ENCODE data around the gene ZNF684. TPM values are rescaled to one million over a fixed set of nuclear protein-coding genes. Genes with fewer than 3 reads are reported as not detected.

Gene ZNF684
- total and polyA plus RNA-seq, 7 experiments from 2014 or later, result 1.3 to 6.6 (median 3.6) TPM

GRCh38 chr1:40583980-40584379 lies 52.5 kb downstream of the ZNF684 start:
- no peaks in the 10 kb centered on the region for H3K9me3 Mint-ChIP-seq
- no peak overlapping the region for H3K4me3 ChIP-seq (ENCODE audit: low read length)
- peaks cover 0 to 19% (median 4%) of the 10 kb centered on the region in 5 donors for H3K27me3 Mint-ChIP-seq
- H3K4me1 ChIP-seq (ENCODE audit: control insufficient read depth in 2 of 2, insufficient read depth in 2 of 2, low read length in 2 of 2), result no peaks in the 10 kb centered on the region
- H3K9me3 ChIP-seq (ENCODE audit: control insufficient read depth in 2 of 3, low read length in 3 of 3), result no peaks in the 10 kb centered on the region
- intact Hi-C loops (cut with micrococcal nuclease), result no loop called here
- DNase-seq (no peak), ATAC-seq (no peak)
- no peak overlapping the region for H3K4me3 Mint-ChIP-seq
- CTCF ChIA-PET, result no interaction called here
- no peak overlapping the region for H3K27ac Mint-ChIP-seq
- H3K27ac ChIP-seq (ENCODE audit: low read depth, low read length), result no peak overlapping the region
- H3K27me3 ChIP-seq (ENCODE audit: control insufficient read depth in 2 of 2, insufficient read depth in 2 of 2, low read length in 2 of 2), result no peaks in the 10 kb centered on the region
- H3K4me1 Mint-ChIP-seq, result no peaks in the 10 kb centered on the region
- POLR2A ChIA-PET, result no interaction called here
- H3K36me3 ChIP-seq (ENCODE audit: control insufficient read depth in 2 of 3, insufficient read depth in 3 of 3, low read length in 3 of 3), result no peaks in the 10 kb centered on the region
- H3K36me3 Mint-ChIP-seq, result no peaks in the 10 kb centered on the region

- Mint-ChIP-seq H3K4me1 (peaks cover 0 to 13% (median 3%) of the 10 kb centered on the region in 7 donors), H3K36me3 (no peaks in the 10 kb centered on the region), H3K27me3 (peaks cover 0 to 22% (median 4%) of the 10 kb centered on the region in 5 donors), H3K9me3 (no peaks in the 10 kb centered on the region), H3K4me3 (no peak overlapping the region), H3K27ac (no peak overlapping the region)
- Histone ChIP-seq H3K9me3 (ENCODE audit: control insufficient read depth in 2 of 3, low read length in 3 of 3) (no peaks in the 10 kb centered on the region), H3K4me3 (ENCODE audit: low read length) (no peak overlapping the region), H3K27ac (ENCODE audit: low read depth, low read length) (no peak overlapping the region), H3K4me1 (ENCODE audit: control insufficient read depth in 2 of 2, insufficient read depth in 2 of 2, low read length in 2 of 2) (no peaks in the 10 kb centered on the region), H3K36me3 (ENCODE audit: control insufficient read depth in 2 of 3, insufficient read depth in 3 of 3, low read length in 3 of 3) (no peaks in the 10 kb centered on the region), H3K27me3 (ENCODE audit: control insufficient read depth in 2 of 2, insufficient read depth in 2 of 2, low read length in 2 of 2) (no peaks in the 10 kb centered on the region)
- ChIA-PET CTCF (no interaction called here), POLR2A (no interaction called here)
- DNase-seq (no peak), ATAC-seq (no peak)
- intact Hi-C loops (cut with micrococcal nuclease), result no loop called here
These were observed 57.1 kb downstream of the ZNF684 start for GRCh38 chr1:40588586-40588985.

GRCh38 chr1:40592107-40592803 lies 60.8 kb downstream of the ZNF684 start:
- no peak overlapping the region for H3K4me3 Mint-ChIP-seq
- no peaks in the 10 kb centered on the region for H3K9me3 Mint-ChIP-seq
- peak in 4 of 9 donors; percentile 1 to 12 (median 6) for DNase-seq
- H3K36me3 Mint-ChIP-seq, result no peaks in the 10 kb centered on the region
- Histone ChIP-seq H3K9me3 (ENCODE audit: control insufficient read depth in 2 of 3, low read length in 3 of 3) (no peaks in the 10 kb centered on the region), H3K27me3 (ENCODE audit: control insufficient read depth in 2 of 2, insufficient read depth in 2 of 2, low read length in 2 of 2) (no peaks in the 10 kb centered on the region), H3K4me3 (ENCODE audit: low read length) (no peak overlapping the region), H3K36me3 (ENCODE audit: control insufficient read depth in 2 of 3, insufficient read depth in 3 of 3, low read length in 3 of 3) (no peaks in the 10 kb centered on the region), H3K4me1 (ENCODE audit: control insufficient read depth in 2 of 2, insufficient read depth in 2 of 2, low read length in 2 of 2) (no peaks in the 10 kb centered on the region), H3K27ac (ENCODE audit: low read depth, low read length) (no peak overlapping the region)
- CTCF ChIA-PET, result no interaction called here
- no peak overlapping the region for H3K27ac Mint-ChIP-seq
- intact Hi-C loops (cut with micrococcal nuclease), result no loop called here
- POLR2A ChIA-PET, result no interaction called here
- H3K27me3 Mint-ChIP-seq, result peaks cover 0 to 12% (median 4%) of the 10 kb centered on the region in 5 donors
- ATAC-seq, result peak; percentile 51
- H3K4me1 Mint-ChIP-seq, result peaks cover 0 to 16% (median 7%) of the 10 kb centered on the region in 7 donors

- Mint-ChIP-seq H3K36me3 (no peaks in the 10 kb centered on the region), H3K27ac (no peak overlapping the region), H3K4me3 (no peak overlapping the region), H3K27me3 (peaks cover 0 to 11% (median 4%) of the 10 kb centered on the region in 5 donors), H3K9me3 (no peaks in the 10 kb centered on the region), H3K4me1 (peaks cover 0 to 16% (median 7%) of the 10 kb centered on the region in 7 donors)
- H3K36me3 ChIP-seq (ENCODE audit: control insufficient read depth in 2 of 3, insufficient read depth in 3 of 3, low read length in 3 of 3), result no peaks in the 10 kb centered on the region
- no peak overlapping the region for H3K27ac ChIP-seq (ENCODE audit: low read depth, low read length)
- DNase-seq (no peak), ATAC-seq (no peak)
- no peaks in the 10 kb centered on the region for H3K27me3 ChIP-seq (ENCODE audit: control insufficient read depth in 2 of 2, insufficient read depth in 2 of 2, low read length in 2 of 2)
- ChIA-PET POLR2A (no interaction called here), CTCF (no interaction called here)
- no peaks in the 10 kb centered on the region for H3K9me3 ChIP-seq (ENCODE audit: control insufficient read depth in 2 of 3, low read length in 3 of 3)
- H3K4me3 ChIP-seq (ENCODE audit: low read length), result no peak overlapping the region
- intact Hi-C loops (cut with micrococcal nuclease), result no loop called here
- no peaks in the 10 kb centered on the region for H3K4me1 ChIP-seq (ENCODE audit: control insufficient read depth in 2 of 2, insufficient read depth in 2 of 2, low read length in 2 of 2)
These were observed 62.2 kb downstream of the ZNF684 start for GRCh38 chr1:40593449-40594186.

- H3K27ac ChIP-seq (ENCODE audit: low read depth, low read length), result no peak overlapping the region
- Mint-ChIP-seq H3K27ac (no peak overlapping the region), H3K9me3 (no peaks in the 10 kb centered on the region), H3K27me3 (peaks cover 0 to 14% (median 4%) of the 10 kb centered on the region in 5 donors), H3K4me3 (no peak overlapping the region), H3K4me1 (peaks cover 0 to 16% (median 7%) of the 10 kb centered on the region in 7 donors), H3K36me3 (no peaks in the 10 kb centered on the region)
- no peaks in the 10 kb centered on the region for H3K27me3 ChIP-seq (ENCODE audit: control insufficient read depth in 2 of 2, insufficient read depth in 2 of 2, low read length in 2 of 2)
- intact Hi-C loops (cut with micrococcal nuclease), result no loop called here
- H3K9me3 ChIP-seq (ENCODE audit: control insufficient read depth in 2 of 3, low read length in 3 of 3), result no peaks in the 10 kb centered on the region
- no peaks in the 10 kb centered on the region for H3K36me3 ChIP-seq (ENCODE audit: control insufficient read depth in 2 of 3, insufficient read depth in 3 of 3, low read length in 3 of 3)
- DNase-seq (no peak), ATAC-seq (no peak)
- ChIA-PET CTCF (no interaction called here), POLR2A (no interaction called here)
- no peaks in the 10 kb centered on the region for H3K4me1 ChIP-seq (ENCODE audit: control insufficient read depth in 2 of 2, insufficient read depth in 2 of 2, low read length in 2 of 2)
- H3K4me3 ChIP-seq (ENCODE audit: low read length), result no peak overlapping the region
These were observed 62.7 kb downstream of the ZNF684 start for GRCh38 chr1:40594187-40594531.

- H3K27me3 Mint-ChIP-seq, result peaks cover 0 to 19% (median 3%) of the 10 kb centered on the region in 5 donors
- H3K36me3 Mint-ChIP-seq, result no peaks in the 10 kb centered on the region
- intact Hi-C loops (cut with micrococcal nuclease), result no loop called here
- no peak overlapping the region for H3K27ac Mint-ChIP-seq
- Histone ChIP-seq H3K36me3 (ENCODE audit: control insufficient read depth in 2 of 3, insufficient read depth in 3 of 3, low read length in 3 of 3) (no peaks in the 10 kb centered on the region), H3K9me3 (ENCODE audit: control insufficient read depth in 2 of 3, low read length in 3 of 3) (no peaks in the 10 kb centered on the region), H3K27ac (ENCODE audit: low read depth, low read length) (no peak overlapping the region), H3K4me1 (ENCODE audit: control insufficient read depth in 2 of 2, insufficient read depth in 2 of 2, low read length in 2 of 2) (no peaks in the 10 kb centered on the region), H3K27me3 (ENCODE audit: control insufficient read depth in 2 of 2, insufficient read depth in 2 of 2, low read length in 2 of 2) (no peaks in the 10 kb centered on the region), H3K4me3 (ENCODE audit: low read length) (no peak overlapping the region)
- ATAC-seq, result no peak
- DNase-seq, result no peak
- H3K4me3 Mint-ChIP-seq, result no peak overlapping the region
- H3K4me1 Mint-ChIP-seq, result peaks cover 0 to 16% (median 7%) of the 10 kb centered on the region in 7 donors
- peaks cover 0 to 2% (median 0%) of the 10 kb centered on the region in 11 donors for H3K9me3 Mint-ChIP-seq
- CTCF ChIA-PET, result interaction anchor here (0.7 kb wide), 1 partner anchor 518 kb away, joined by 6 read pairs; no protein-coding TSS in a partner anchor
- POLR2A ChIA-PET, result no interaction called here
These were observed 64.2 kb downstream of the ZNF684 start for GRCh38 chr1:40595623-40596022.

Measured in naive thymus-derived CD4-positive, alpha-beta T cell (primary cell).